ENCODE measurements around the gene CNTNAP2.

DNA sequence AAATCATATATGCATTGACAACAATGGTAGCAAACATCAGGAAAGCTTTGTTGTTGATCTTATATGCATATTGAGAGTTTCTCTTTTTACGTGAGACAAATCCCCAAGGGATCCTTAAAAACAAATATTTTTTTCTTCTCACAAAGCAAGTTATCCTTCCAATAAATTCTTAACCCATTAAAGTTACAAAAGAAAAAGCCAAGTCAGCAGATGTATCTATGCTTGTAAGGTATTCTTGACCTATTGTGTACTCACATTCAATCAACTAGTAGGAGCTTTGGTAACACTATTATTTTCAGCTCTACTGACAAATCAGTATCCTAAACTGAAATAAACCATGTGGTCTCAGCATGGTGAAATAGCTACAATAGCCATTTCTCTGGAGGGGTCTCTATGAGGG, 586.3 kb downstream of the CNTNAP2 start:
- TF ChIP-seq EZH2phosphoT487 (conservative IDR thresholded peaks at IDR 0.05; ENCODE audit: low read length) = no peak
- TF ChIP-seq, protein P1, sequence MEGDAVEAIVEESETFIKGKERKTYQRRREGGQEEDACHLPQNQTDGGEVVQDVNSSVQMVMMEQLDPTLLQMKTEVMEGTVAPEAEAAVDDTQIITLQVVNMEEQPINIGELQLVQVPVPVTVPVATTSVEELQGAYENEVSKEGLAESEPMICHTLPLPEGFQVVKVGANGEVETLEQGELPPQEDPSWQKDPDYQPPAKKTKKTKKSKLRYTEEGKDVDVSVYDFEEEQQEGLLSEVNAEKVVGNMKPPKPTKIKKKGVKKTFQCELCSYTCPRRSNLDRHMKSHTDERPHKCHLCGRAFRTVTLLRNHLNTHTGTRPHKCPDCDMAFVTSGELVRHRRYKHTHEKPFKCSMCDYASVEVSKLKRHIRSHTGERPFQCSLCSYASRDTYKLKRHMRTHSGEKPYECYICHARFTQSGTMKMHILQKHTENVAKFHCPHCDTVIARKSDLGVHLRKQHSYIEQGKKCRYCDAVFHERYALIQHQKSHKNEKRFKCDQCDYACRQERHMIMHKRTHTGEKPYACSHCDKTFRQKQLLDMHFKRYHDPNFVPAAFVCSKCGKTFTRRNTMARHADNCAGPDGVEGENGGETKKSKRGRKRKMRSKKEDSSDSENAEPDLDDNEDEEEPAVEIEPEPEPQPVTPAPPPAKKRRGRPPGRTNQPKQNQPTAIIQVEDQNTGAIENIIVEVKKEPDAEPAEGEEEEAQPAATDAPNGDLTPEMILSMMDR (IDR thresholded peaks at IDR 0.05; ENCODE audit: insufficient read depth, low read length, poor library complexity, severe bottlenecking) = no peak
